ENCODE data around the gene JAZF1. TPM values are rescaled to one million over a fixed set of nuclear protein-coding genes. Genes with fewer than 3 reads are reported as not detected.

Gene JAZF1
- total RNA-seq, 1 experiment from 2014 or later: 0.90 TPM

- intact Hi-C loops (cut with micrococcal nuclease; ENCODE audit: unreplicated experiment): no loop called here
- H3K9me2 ChIP-seq (ENCODE audit: insufficient read depth): no peaks in the 10 kb centered on the region
- no peak overlapping the region for H3K27ac ChIP-seq
- H3F3A ChIP-seq (ENCODE audit: insufficient read depth, low read depth): peaks cover 7% of the 10 kb centered on the region; the same call in 1 of the 2 replicates
- BruUV-seq (replicated peaks): no TSS peak
- no peaks in the 10 kb centered on the region for H3K27me3 ChIP-seq (ENCODE audit: insufficient read depth, low read depth)
- CTCF ChIA-PET: interaction anchor here (0.6 to 0.9 kb wide), 2 partner anchors 549 to 1899 kb away, joined by 3 to 4 read pairs; no protein-coding TSS in a partner anchor
- POLR2A ChIA-PET (ENCODE audit: unreplicated experiment): no interaction called here
- no peak overlapping the region for H3K4me3 ChIP-seq
- H3K9me3 ChIP-seq (ENCODE audit: insufficient read depth, low read depth): no peaks in the 10 kb centered on the region
- H3K4me2 ChIP-seq: no peak overlapping the region
- H3K79me2 ChIP-seq (ENCODE audit: low read depth): no peaks in the 10 kb centered on the region
- no peak for DNase-seq
- TF ChIP-seq EZH2 (IDR thresholded peaks at IDR 0.05; ENCODE audit: low read depth) (no peak), CTCF (conservative IDR thresholded peaks at IDR 0.05) (no peak)
- H3K4me1 ChIP-seq (replicated peaks; ENCODE audit: insufficient read depth): peaks cover 21% of the 10 kb centered on the region
- no peaks in the 10 kb centered on the region for H3K36me3 ChIP-seq (ENCODE audit: low read depth)
- H4K20me1 ChIP-seq (ENCODE audit: insufficient read depth): no peaks in the 10 kb centered on the region
- no peak overlapping the region for H2AFZ ChIP-seq
Measured at GRCh38 chr7:28069388-28069787, 111.2 kb downstream of the JAZF1 start.

- peak in 1 of 2 experiments; percentile 75 for DNase-seq
Measured at GRCh38 chr7:28068811-28069216, 111.8 kb downstream of the JAZF1 start.

GRCh38 chr7:28067171-28067570 is 113.4 kb downstream of the JAZF1 start:
- Histone ChIP-seq H4K20me1 (ENCODE audit: insufficient read depth) (no peaks in the 10 kb centered on the region), H3K9me2 (ENCODE audit: insufficient read depth) (no peaks in the 10 kb centered on the region), H2AFZ (no peak overlapping the region), H3K36me3 (ENCODE audit: low read depth) (no peaks in the 10 kb centered on the region), H3K4me2 (no peak overlapping the region), H3K9me3 (ENCODE audit: insufficient read depth, low read depth) (no peaks in the 10 kb centered on the region), H3K4me3 (no peak overlapping the region), H3K79me2 (ENCODE audit: low read depth) (no peaks in the 10 kb centered on the region), H3K27me3 (ENCODE audit: insufficient read depth, low read depth) (no peaks in the 10 kb centered on the region), H3K27ac (no peak overlapping the region), H3K4me1 (replicated peaks; ENCODE audit: insufficient read depth) (peaks cover 33% of the 10 kb centered on the region), H3F3A (ENCODE audit: insufficient read depth, low read depth) (peaks cover 19% of the 10 kb centered on the region; the same call in 1 of the 2 replicates)
- no TSS peak for BruUV-seq (replicated peaks)
- DNase-seq: no peak
- POLR2A ChIA-PET (ENCODE audit: unreplicated experiment): no interaction called here
- no peak for TF ChIP-seq CTCF (conservative IDR thresholded peaks at IDR 0.05)
- no peak for TF ChIP-seq EZH2 (IDR thresholded peaks at IDR 0.05; ENCODE audit: low read depth)
- CTCF ChIA-PET: interaction anchor here (0.8 kb wide), 1 partner anchor 42 kb away, joined by 7 read pairs; no protein-coding TSS in a partner anchor
- intact Hi-C loops (cut with micrococcal nuclease; ENCODE audit: unreplicated experiment): no loop called here

More at GRCh38 chr7:28068811-28069216, 111.8 kb downstream of the JAZF1 start:
- Histone ChIP-seq H3K9me2 (ENCODE audit: insufficient read depth) (no peaks in the 10 kb centered on the region), H3F3A (ENCODE audit: insufficient read depth, low read depth) (peaks cover 10% of the 10 kb centered on the region; the same call in 1 of the 2 replicates), H4K20me1 (ENCODE audit: insufficient read depth) (no peaks in the 10 kb centered on the region), H3K4me3 (no peak overlapping the region), H2AFZ (no peak overlapping the region), H3K4me1 (replicated peaks; ENCODE audit: insufficient read depth) (peaks cover 21% of the 10 kb centered on the region), H3K79me2 (ENCODE audit: low read depth) (no peaks in the 10 kb centered on the region), H3K27ac (no peak overlapping the region), H3K4me2 (no peak overlapping the region), H3K36me3 (ENCODE audit: low read depth) (no peaks in the 10 kb centered on the region), H3K9me3 (ENCODE audit: insufficient read depth, low read depth) (no peaks in the 10 kb centered on the region), H3K27me3 (ENCODE audit: insufficient read depth, low read depth) (no peaks in the 10 kb centered on the region)
- TF ChIP-seq CTCF (conservative IDR thresholded peaks at IDR 0.05) (no peak), EZH2 (IDR thresholded peaks at IDR 0.05; ENCODE audit: low read depth) (no peak)
- ChIA-PET POLR2A (ENCODE audit: unreplicated experiment) (no interaction called here), CTCF (interaction anchor here (0.6 kb wide), 1 partner anchor 1899 kb away, joined by 4 read pairs; no protein-coding TSS in a partner anchor)
- intact Hi-C loops (cut with micrococcal nuclease; ENCODE audit: unreplicated experiment): no loop called here
- no TSS peak for BruUV-seq (replicated peaks)

Data from PC-9 (cell line).